ENCODE results near the gene TNRC6A. TPM values are rescaled to one million over a fixed set of nuclear protein-coding genes. Genes with fewer than 3 reads are reported as not detected.

TNRC6A gene
- total and polyA plus RNA-seq, 2 of the 13 experiments (the other 11 are each of a cell fraction or from before 2014, with no cell fraction given) = 30.9 to 43.6 TPM

- POLR2A ChIA-PET = no interaction called here
Observed at GRCh38 chr16:24681793-24682192, 47.7 kb upstream of the TNRC6A start.

More at GRCh38 chr16:24681793-24682192, 47.7 kb upstream of the TNRC6A start:
- in situ Hi-C loops (cut with HindIII; ENCODE audit: extremely low pct_ligation_motif_present, low pct_unique_long_range_greater_than_20kb) (loop anchor here (10.0 kb wide), 1 partner anchor 157 kb away; no protein-coding TSS in a partner anchor), intact Hi-C loops (cut with micrococcal nuclease; ENCODE audit: unreplicated experiment) (no loop called here)
- H3K4me2 ChIP-seq (ENCODE audit: low read depth, low read length) = peak overlapping the region; percentile 34; the same call in 1 of the 2 replicates
- no peak overlapping the region for H2AFZ ChIP-seq (ENCODE audit: low read length)
- H3K9ac ChIP-seq (ENCODE audit: insufficient read depth, low read depth, low read length) = no peak overlapping the region
- ATAC-seq (no peak; the same call in 2 of the 3 replicates), DNase-seq (ENCODE audit: low spot score) (peak; percentile 59), FAIRE-seq (no peak)
- H3K4me1 ChIP-seq (ENCODE audit: insufficient read depth, low read length) = peaks cover 63% of the 10 kb centered on the region
- H3K9me3 ChIP-seq (ENCODE audit: low read length) = no peaks in the 10 kb centered on the region
- BruUV-seq (replicated peaks) = no TSS peak
- no peaks in the 10 kb centered on the region for H3K27me3 ChIP-seq (ENCODE audit: control insufficient read depth in 1 of 2, insufficient read depth in 2 of 2, low read length in 2 of 2)
- 2% methylated on average over 6 of the region's 6 CpGs for WGBS (ENCODE audit: low lambda C conversion rate)
- H3K36me3 ChIP-seq (replicated peaks in 1 of 2; ENCODE audit: control insufficient read depth in 1 of 2, insufficient read depth in 2 of 2, low read length in 2 of 2) = no peaks in the 10 kb centered on the region
- no peak overlapping the region for H3K4me3 ChIP-seq (replicated peaks in 1 of 3; ENCODE audit: insufficient read depth in 1 of 3, low read depth in 2 of 3, low read length in 3 of 3)
- H3K27ac ChIP-seq (ENCODE audit: extremely low read length, insufficient read depth, low read length) = no peak overlapping the region
- H4K20me1 ChIP-seq (ENCODE audit: insufficient read depth, low read length) = no peaks in the 10 kb centered on the region
- no peaks in the 10 kb centered on the region for H3K79me2 ChIP-seq (ENCODE audit: insufficient read depth, low read length)
- CTCF ChIA-PET (ENCODE audit: low intra/inter-chr PET ratio, low total read pairs) = no interaction called here
- peak; percentile 52; the same call in 1 of the 2 replicates for TF ChIP-seq MAFF (IDR thresholded peaks at IDR 0.05; ENCODE audit: low read depth, low read length)
- TF ChIP-seq, protein P1, sequence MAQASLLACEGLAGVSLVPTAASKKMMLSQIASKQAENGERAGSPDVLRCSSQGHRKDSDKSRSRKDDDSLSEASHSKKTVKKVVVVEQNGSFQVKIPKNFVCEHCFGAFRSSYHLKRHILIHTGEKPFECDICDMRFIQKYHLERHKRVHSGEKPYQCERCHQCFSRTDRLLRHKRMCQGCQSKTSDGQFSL (CRISPR knock-in tag; IDR thresholded peaks at IDR 0.05) = no peak
- peak; percentile 25; the same call in 1 of the 2 replicates for TF ChIP-seq ZNF12 (CRISPR knock-in tag; IDR thresholded peaks at IDR 0.05)
- TF ChIP-seq MAFK (conservative IDR thresholded peaks at IDR 0.05 in 1 of 2, IDR thresholded peaks at IDR 0.05 in 1 of 2; ENCODE audit: low read length in 2 of 2) = peak; percentile 62 to 67; a peak in 3 of 4 replicates
- TF ChIP-seq CEBPB (IDR thresholded peaks at IDR 0.05; ENCODE audit: borderline replicate concordance, low read depth, low read length) = peak; percentile 82
- no peak for TF ChIP-seq FOXA1 (IDR thresholded peaks at IDR 0.05)
- 0 out of 2 replicates have a peak, but pooled peaks have one; percentile 25 for TF ChIP-seq FOXA1 (CRISPR knock-in tag; IDR thresholded peaks at IDR 0.05)
- TF ChIP-seq, protein P2, sequence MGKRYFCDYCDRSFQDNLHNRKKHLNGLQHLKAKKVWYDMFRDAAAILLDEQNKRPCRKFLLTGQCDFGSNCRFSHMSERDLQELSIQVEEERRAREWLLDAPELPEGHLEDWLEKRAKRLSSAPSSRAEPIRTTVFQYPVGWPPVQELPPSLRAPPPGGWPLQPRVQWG (CRISPR knock-in tag; IDR thresholded peaks at IDR 0.05; ENCODE audit: borderline replicate concordance, low read depth) = no peak
- TF ChIP-seq, protein P3, sequence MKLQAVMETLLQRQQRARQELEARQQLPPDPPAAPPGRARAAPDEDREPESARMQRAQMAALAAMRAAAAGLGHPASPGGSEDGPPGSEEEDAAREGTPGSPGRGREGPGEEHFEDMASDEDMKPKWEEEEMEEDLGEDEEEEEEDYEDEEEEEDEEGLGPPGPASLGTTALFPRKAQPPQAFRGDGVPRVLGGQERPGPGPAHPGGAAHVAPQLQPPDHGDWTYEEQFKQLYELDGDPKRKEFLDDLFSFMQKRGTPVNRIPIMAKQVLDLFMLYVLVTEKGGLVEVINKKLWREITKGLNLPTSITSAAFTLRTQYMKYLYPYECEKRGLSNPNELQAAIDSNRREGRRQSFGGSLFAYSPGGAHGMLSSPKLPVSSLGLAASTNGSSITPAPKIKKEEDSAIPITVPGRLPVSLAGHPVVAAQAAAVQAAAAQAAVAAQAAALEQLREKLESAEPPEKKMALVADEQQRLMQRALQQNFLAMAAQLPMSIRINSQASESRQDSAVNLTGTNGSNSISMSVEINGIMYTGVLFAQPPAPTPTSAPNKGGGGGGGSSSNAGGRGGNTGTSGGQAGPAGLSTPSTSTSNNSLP (IDR thresholded peaks at IDR 0.05; ENCODE audit: low read depth, low read length) = peak; percentile 32; the same call in 1 of the 2 replicates
- TF ChIP-seq, protein P4, sequence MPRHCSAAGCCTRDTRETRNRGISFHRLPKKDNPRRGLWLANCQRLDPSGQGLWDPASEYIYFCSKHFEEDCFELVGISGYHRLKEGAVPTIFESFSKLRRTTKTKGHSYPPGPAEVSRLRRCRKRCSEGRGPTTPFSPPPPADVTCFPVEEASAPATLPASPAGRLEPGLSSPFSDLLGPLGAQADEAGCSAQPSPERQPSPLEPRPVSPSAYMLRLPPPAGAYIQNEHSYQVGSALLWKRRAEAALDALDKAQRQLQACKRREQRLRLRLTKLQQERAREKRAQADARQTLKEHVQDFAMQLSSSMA (CRISPR knock-in tag; IDR thresholded peaks at IDR 0.05) = no peak
- no peak for TF ChIP-seq DMTF1 (CRISPR knock-in tag; IDR thresholded peaks at IDR 0.05)
- 0 out of 2 replicates have a peak, but pooled peaks have one; percentile 24 for TF ChIP-seq BCL6 (CRISPR knock-in tag; IDR thresholded peaks at IDR 0.05)
- TF ChIP-seq NFE2L2 (IDR thresholded peaks at IDR 0.05; ENCODE audit: low read length) = 0 out of 2 replicates have a peak, but pooled peaks have one; percentile 48
- no peak for TF ChIP-seq MYC (CRISPR knock-in tag; IDR thresholded peaks at IDR 0.05; ENCODE audit: borderline replicate concordance)
- TF ChIP-seq ZNF362 (CRISPR knock-in tag; IDR thresholded peaks at IDR 0.05; ENCODE audit: borderline replicate concordance) = 0 out of 2 replicates have a peak, but pooled peaks have one; percentile 32
